Activated CD4-positive, alpha-beta T cell treated with anti-CD3 and anti-CD28 coated beads, Interleukin-2, Interleukin-6, amounts not matched to agents 100 ng/mL and 50 ng/mL, durations not matched to agents 16 hours and 8 hours (primary cell): ENCODE measurements around the gene OR1N1.
"Not testable (repeated sequence)": the region's sequence is repeated elsewhere in the genome, so short reads cannot be mapped to it uniquely, and the experiment has no call there.

Source experiments
- DNase-seq: peaks from one replicate; pipeline ENCODE4 v3.0.0-alpha.2; 2020

OR1N1 gene

GRCh38 chr9:122527193-122527592, at the start of gene OR1N1:
Gene OR1N1, minus strand, starts transcription at chr9:122527293. Its CDS starts 0 bp downstream, at chr9:122527293.
- no peak for DNase-seq

- DNase-seq: peak; percentile 4
Measured at GRCh38 chr9:122572456-122572855, 45.4 kb upstream of the OR1N1 start.

GRCh38 chr9:122567901-122568300, 40.8 kb upstream of the OR1N1 start:
- DNase-seq: no peak

- DNase-seq: no peak
Measured at GRCh38 chr9:122562134-122562760, 35.2 kb upstream of the OR1N1 start.

- DNase-seq: no peak
Measured at GRCh38 chr9:122561446-122561845, 34.4 kb upstream of the OR1N1 start.

- no peak for DNase-seq
Measured at GRCh38 chr9:122552812-122553211, 25.7 kb upstream of the OR1N1 start, which contains the start of gene OR1N2. Gene OR1N2, plus strand, starts transcription at chr9:122553112. Its CDS starts 100 bp downstream, at chr9:122553212.

GRCh38 chr9:122551371-122551770, 24.3 kb upstream of the OR1N1 start:
- no peak for DNase-seq

GRCh38 chr9:122546196-122546595, 19.1 kb upstream of the OR1N1 start:
- no peak for DNase-seq

GRCh38 chr9:122538757-122539156, 11.7 kb upstream of the OR1N1 start:
- no peak for DNase-seq

GRCh38 chr9:122537066-122537465, 10.0 kb upstream of the OR1N1 start:
- DNase-seq: not testable (repeated sequence)

GRCh38 chr9:122536134-122536533, 9.0 kb upstream of the OR1N1 start:
- DNase-seq: no peak

- DNase-seq: not testable (repeated sequence)
Measured at GRCh38 chr9:122531157-122531556, 4.1 kb upstream of the OR1N1 start.

GRCh38 chr9:122526602-122527001, 491 bp downstream of the OR1N1 start:
- DNase-seq: no peak

- DNase-seq: no peak
Measured at GRCh38 chr9:122519376-122519775, 7.7 kb downstream of the OR1N1 start.

- DNase-seq: no peak
Measured at GRCh38 chr9:122518841-122519240, 8.3 kb downstream of the OR1N1 start, which contains the start of gene OR1J4. Gene OR1J4, plus strand, starts transcription at chr9:122519141. Its CDS starts 0 bp downstream, at chr9:122519141.

- no peak for DNase-seq
Measured at GRCh38 chr9:122518226-122518625, 8.9 kb downstream of the OR1N1 start.

GRCh38 chr9:122510502-122510901, 16.6 kb downstream of the OR1N1 start, which contains the start of gene OR1J2:
Gene OR1J2, plus strand, starts transcription at chr9:122510802. Its CDS starts 0 bp downstream, at chr9:122510802.
- no peak for DNase-seq

- no peak for DNase-seq
Measured at GRCh38 chr9:122506964-122507363, 20.1 kb downstream of the OR1N1 start.

GRCh38 chr9:122498883-122499288, 28.2 kb downstream of the OR1N1 start:
- DNase-seq: peak; percentile 55

GRCh38 chr9:122479062-122479461, 48.0 kb downstream of the OR1N1 start:
- DNase-seq: no peak

GRCh38 chr9:122477826-122478225, 49.3 kb downstream of the OR1N1 start, which contains the start of gene OR1J1:
Gene OR1J1, minus strand, starts transcription at chr9:122477926. Its CDS starts 0 bp downstream, at chr9:122477926.
- DNase-seq: no peak

- no peak for DNase-seq
Measured at GRCh38 chr9:122477346-122477745, 49.7 kb downstream of the OR1N1 start.
